HCT116 (cell line): ENCODE results near the gene LTBR. TPM values are rescaled to one million over a fixed set of nuclear protein-coding genes. Genes with fewer than 3 reads are reported as not detected.
A peak's percentile ranks its signal among the peaks of the same experiment; 100 is the strongest.

Experiments used
- ATAC-seq: fragments of 200-7000 bp; cut with Tn5 transposase; 2 replicates; pipeline ENCODE4 v1.9.1; 2020; ENCODE audit warnings: mild to moderate bottlenecking, moderate library complexity
- BruUV-seq: library from RNA; stranded (reverse); fragments of 400-500 nt; replicated peaks from 2 replicates; lab custom pipeline; 2021; lab: Mats Ljungman, UMichigan
- CTCF ChIA-PET: fragments of 300-600 bp; sonication (Branson Sonifier 250); formaldehyde crosslinking; loops from one replicate; lab custom pipeline; 2021; ENCODE audit warnings: antibody characterized with exemption; lab: Charles Lee
- POLR2A ChIA-PET: fragments of 300-600, 350-600 bp; sonication (Branson Sonifier 250); formaldehyde crosslinking; loops from one replicate; lab custom pipeline; 2021; ENCODE audit warnings: antibody characterized with exemption; lab: Charles Lee
- RAD21 ChIA-PET, 2 experiments: fragments of 300-600 bp; sonication (Branson Sonifier 250); formaldehyde crosslinking; loops; one replicate each; lab custom pipeline; 2023; ENCODE audit warnings: low total read pairs in 2 of 2; ENCODE audit not compliant: uncharacterized antibody in 2 of 2, unreplicated experiment in 2 of 2, low non-redundant PET in 1 of 2; lab: Charles Lee
- DNase-seq: peaks from one replicate; pipeline ENCODE4 v3.0.0-alpha.2; 2010; ENCODE audit warnings: low read depth, low spot score
- H2AFZ ChIP-seq: fragments of 200-600 bp; shearing (Covaris generic), sonication (generic); 2 replicates; pipeline ENCODE4 v1.6.1; 2017; ENCODE audit warnings: low read depth, mixed run types, mixed read lengths, antibody characterized with exemption, low read length; ENCODE audit not compliant: poor library complexity, severe bottlenecking
- H3K27ac ChIP-seq: 2 replicates; pipeline ENCODE4 v1.5.1; 2012; ENCODE audit warnings: low read depth, low read length
- H3K27me3 ChIP-seq: fragments of 200-600 bp; sonication (generic); 2 replicates; pipeline ENCODE4 v1.6.1; 2016; ENCODE audit warnings: mixed run types, low read length, mixed read lengths; ENCODE audit not compliant: insufficient read depth
- H3K36me3 ChIP-seq, 2 experiments: fragments of 200-500 bp in 1 of 2; fragments of 200-600 bp in 1 of 2; sonication (Bioruptor generic) in 1 of 2; sonication (generic) in 1 of 2; 2 replicates each; pipeline versions ENCODE4 v1.5.1 to v1.6.1; 2014 to 2016; ENCODE audit warnings: low read length in 2 of 2, inconsistent platforms in 1 of 2, mixed read lengths in 1 of 2, mixed run types in 1 of 2; ENCODE audit not compliant: insufficient read depth in 2 of 2, control insufficient read depth in 1 of 2
- H3K4me1 ChIP-seq, 2 experiments: fragments of 200-600 bp in 1 of 2; sonication (generic) in 1 of 2; 2 replicates each; pipeline versions ENCODE4 v1.5.1 to v1.6.1; 2012 to 2017; ENCODE audit warnings: low read length in 2 of 2, inconsistent platforms in 1 of 2, mild to moderate bottlenecking in 1 of 2, mixed read lengths in 1 of 2, mixed run types in 1 of 2, moderate library complexity in 1 of 2; ENCODE audit not compliant: insufficient read depth in 2 of 2, control insufficient read depth in 1 of 2
- H3K4me2 ChIP-seq: fragments of 200-600 bp; sonication (generic); 2 replicates; pipeline ENCODE4 v1.6.1; 2017; ENCODE audit warnings: mixed run types, low read length, mixed read lengths
- H3K4me3 ChIP-seq, 2 experiments: fragments of 200-600 bp in 1 of 2; sonication (generic) in 1 of 2; replicated peaks in 1 of 2; 2 replicates each; pipeline ENCODE4 v1.5.1; 2011 to 2016; ENCODE audit warnings: low read length in 2 of 2, control low read depth in 1 of 2, low read depth in 1 of 2, mild to moderate bottlenecking in 1 of 2, mixed read lengths in 1 of 2, mixed run types in 1 of 2
- H3K79me2 ChIP-seq: fragments of 200-600 bp; sonication (generic); 2 replicates; pipeline ENCODE4 v1.6.1; 2017; ENCODE audit warnings: mild to moderate bottlenecking, mixed run types, low read length, moderate library complexity, mixed read lengths; ENCODE audit not compliant: insufficient read depth
- H3K9ac ChIP-seq: fragments of 200-600 bp; sonication (generic); 2 replicates; pipeline ENCODE4 v1.6.1; 2016; ENCODE audit warnings: low read length, mixed read lengths
- H3K9me2 ChIP-seq: fragments of 200-600 bp; sonication (generic), shearing (Covaris generic); 2 replicates; pipeline ENCODE4 v1.6.1; 2017; ENCODE audit warnings: mixed run types, mild to moderate bottlenecking, moderate library complexity; ENCODE audit not compliant: insufficient read depth
- H3K9me3 ChIP-seq, 2 experiments: fragments of 200-500 bp in 1 of 2; fragments of 200-600 bp in 1 of 2; sonication (Bioruptor generic) in 1 of 2; sonication (generic) in 1 of 2; 2 replicates each; pipeline ENCODE4 v1.6.1; 2014 to 2017; ENCODE audit warnings: low read length in 2 of 2, mixed read lengths in 2 of 2, inconsistent platforms in 1 of 2, low read depth in 1 of 2, mild to moderate bottlenecking in 1 of 2, mixed run types in 1 of 2, moderate library complexity in 1 of 2; ENCODE audit not compliant: control insufficient read depth in 1 of 2, insufficient read depth in 1 of 2
- H4K20me1 ChIP-seq: fragments of 200-600 bp; sonication (generic), shearing (Covaris generic); 2 replicates; pipeline ENCODE4 v1.6.1; 2017; ENCODE audit warnings: mixed run types, mild to moderate bottlenecking, moderate library complexity; ENCODE audit not compliant: insufficient read depth
- CBX3 ChIP-seq: IDR thresholded peaks from 2 replicates; pipeline ENCODE4 v1.6.1; 2012; ENCODE audit warnings: low read depth
- EGR1 ChIP-seq: IDR thresholded peaks from 2 replicates; pipeline ENCODE4 v1.6.1; 2012; ENCODE audit warnings: low read depth
- ELF1 ChIP-seq: IDR thresholded peaks from 2 replicates; pipeline ENCODE4 v1.6.1; 2012; ENCODE audit warnings: low read depth, borderline replicate concordance
- EZH2 ChIP-seq: fragments of 200-600 bp; sonication (generic); IDR thresholded peaks from 2 replicates; pipeline ENCODE4 v1.6.1; 2017; ENCODE audit warnings: antibody characterized with exemption, mixed run types
- EZH2phosphoT487 ChIP-seq: fragments of 200-600 bp; IDR thresholded peaks from 2 replicates; pipeline ENCODE4 v1.6.1; 2018; ENCODE audit warnings: antibody characterized with exemption, borderline replicate concordance
- JUND ChIP-seq: IDR thresholded peaks from 2 replicates; pipeline ENCODE4 v1.6.1; 2012
- MAX ChIP-seq: IDR thresholded peaks from 2 replicates; pipeline ENCODE4 v1.6.1; 2012
- POLR2A ChIP-seq: IDR thresholded peaks from 2 replicates; pipeline ENCODE4 v1.7.0; 2011; ENCODE audit warnings: borderline replicate concordance; ENCODE audit not compliant: insufficient read depth, insufficient read length; ENCODE audit errors: extremely low read depth
- POLR2AphosphoS5 ChIP-seq: IDR thresholded peaks from 2 replicates; pipeline ENCODE4 v1.6.1; 2011; ENCODE audit warnings: mild to moderate bottlenecking, low read depth, low read length, moderate library complexity
- SP1 ChIP-seq: IDR thresholded peaks from 2 replicates; pipeline ENCODE4 v1.6.1; 2012; ENCODE audit warnings: low read depth
- YY1 ChIP-seq: IDR thresholded peaks from 2 replicates; pipeline ENCODE4 v1.6.1; 2011; ENCODE audit warnings: low read length, low read depth, moderate library complexity, mild to moderate bottlenecking; ENCODE audit not compliant: insufficient replicate concordance; ENCODE audit errors: extremely low read depth
- ZNF274 ChIP-seq: fragments of 200-500 bp; sonication (Bioruptor generic); IDR thresholded peaks from 2 replicates; pipeline ENCODE4 v1.6.1; 2014; ENCODE audit warnings: mild to moderate bottlenecking, low read depth, low read length, inconsistent platforms
- intact Hi-C: fragments of 100-400 bp; cut with micrococcal nuclease; formaldehyde crosslinking; loops from 2 replicates; pipeline ENCODE4 v1.10.0; 2022
- total RNA-seq: library from RNA; stranded (reverse); gene quantifications from one replicate; pipeline ENCODE4 v1.2.1, GENCODE V29; 2021; ENCODE audit not compliant: unreplicated experiment
- TF ChIP-seq, protein P1 (sequence below), 3 experiments: fragments of 200-600 bp in 1 of 3; sonication (generic) in 1 of 3; IDR thresholded peaks in 2 of 3; conservative IDR thresholded peaks in 1 of 3; 2 replicates each; pipeline ENCODE4 v1.5.1; 2012 to 2017; ENCODE audit warnings: low read depth in 2 of 3, low read length in 2 of 3, antibody characterized with exemption in 1 of 3, borderline replicate concordance in 1 of 3, control low read depth in 1 of 3, mild to moderate bottlenecking in 1 of 3, mixed read lengths in 1 of 3, mixed run types in 1 of 3, moderate library complexity in 1 of 3; ENCODE audit not compliant: insufficient read depth in 1 of 3

LTBR gene
- total RNA-seq, 1 experiment from 2014 or later, result 128 TPM

DNA sequence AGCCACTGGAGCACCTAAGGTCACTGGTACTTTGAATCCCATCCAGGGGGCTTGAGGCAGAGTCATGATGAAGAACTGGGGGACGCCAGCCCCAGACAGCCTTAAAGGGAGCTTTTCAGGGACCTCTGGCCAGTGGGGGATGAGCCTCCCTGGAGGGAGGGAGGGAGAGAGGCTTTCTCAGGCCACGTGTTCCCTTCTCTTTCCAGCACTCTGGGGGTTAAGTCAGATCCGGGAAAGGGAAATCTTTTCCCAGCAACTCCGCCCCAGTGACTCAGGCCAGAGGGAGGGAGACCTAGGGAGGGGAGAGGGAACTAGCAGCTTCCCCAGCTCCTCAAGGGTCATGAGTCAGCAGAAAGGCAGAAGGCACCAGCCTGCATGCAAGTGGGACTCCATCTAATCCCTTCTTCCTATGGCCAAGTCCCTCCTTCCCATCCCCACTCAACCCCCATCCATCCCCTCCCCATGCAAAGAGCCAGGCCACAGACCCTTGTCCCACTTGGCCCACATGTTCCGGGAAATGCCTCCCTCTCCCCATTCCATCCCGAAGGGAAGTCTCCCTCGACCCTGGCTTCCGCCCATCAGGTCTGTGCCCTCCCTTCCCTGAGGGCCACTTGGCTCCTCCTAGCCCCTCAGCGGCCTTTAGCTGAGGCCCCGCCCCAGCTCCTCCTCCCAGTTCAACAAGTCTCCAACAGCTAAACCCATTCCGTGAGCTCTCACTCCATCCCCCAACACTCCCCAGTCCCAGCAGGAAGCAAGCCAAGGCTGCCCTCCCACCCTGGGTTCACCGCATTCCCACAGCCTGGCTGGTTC, 47.7 kb upstream of the LTBR start:
- intact Hi-C loops, result loop anchor here (1.0 to 10.0 kb wide), 5 partner anchors 35 to 199 kb away; partner anchors contain the start of genes GAPDH and LTBR
- ChIA-PET CTCF (interaction anchor here (0.5 to 2.1 kb wide), 11 partner anchors 9 to 269 kb away, joined by 3 to 15 read pairs (median 4); partner anchors contain the start of gene SCNN1A), POLR2A (interaction anchor here (0.7 to 2.9 kb wide), 23 partner anchors 9 to 277 kb away, joined by 3 to 34 read pairs (median 4); partner anchors contain the start of genes GAPDH, LTBR, SCNN1A and VAMP1), RAD21 (interaction anchor here (0.6 to 1.6 kb wide), 6 partner anchors 9 to 129 kb away, joined by 3 to 7 read pairs (median 4); partner anchors contain the start of gene LTBR (in 1 of the 2))
- BruUV-seq, result no TSS peak
- Histone ChIP-seq H3K9me3 (no peaks in the 10 kb centered on the region), H4K20me1 (no peaks in the 10 kb centered on the region), H3K79me2 (peaks cover 90% of the 10 kb centered on the region), H3K9me2 (no peaks in the 10 kb centered on the region), H2AFZ (no peak overlapping the region), H3K27ac (peak overlapping the region; percentile 99), H3K4me2 (peak overlapping the region; percentile 97), H3K4me1 (peaks cover 55 to 79% of the 10 kb centered on the region in 2 experiments), H3K9ac (peak overlapping the region; percentile 90), H3K27me3 (no peaks in the 10 kb centered on the region), H3K4me3 (peak overlapping the region; percentile 58 to 64), H3K36me3 (peaks cover 24 to 34% of the 10 kb centered on the region in 2 experiments)
- DNase-seq (peak; percentile 96), ATAC-seq (peak; percentile 87)
- TF ChIP-seq ZNF274, result no peak
- no peak for TF ChIP-seq EGR1
- TF ChIP-seq POLR2AphosphoS5, result peak; percentile 76
- TF ChIP-seq MAX, result no peak
- no peak for TF ChIP-seq EZH2
- TF ChIP-seq JUND, result no peak
- peak; percentile 68 for TF ChIP-seq POLR2A
- TF ChIP-seq, protein P1, sequence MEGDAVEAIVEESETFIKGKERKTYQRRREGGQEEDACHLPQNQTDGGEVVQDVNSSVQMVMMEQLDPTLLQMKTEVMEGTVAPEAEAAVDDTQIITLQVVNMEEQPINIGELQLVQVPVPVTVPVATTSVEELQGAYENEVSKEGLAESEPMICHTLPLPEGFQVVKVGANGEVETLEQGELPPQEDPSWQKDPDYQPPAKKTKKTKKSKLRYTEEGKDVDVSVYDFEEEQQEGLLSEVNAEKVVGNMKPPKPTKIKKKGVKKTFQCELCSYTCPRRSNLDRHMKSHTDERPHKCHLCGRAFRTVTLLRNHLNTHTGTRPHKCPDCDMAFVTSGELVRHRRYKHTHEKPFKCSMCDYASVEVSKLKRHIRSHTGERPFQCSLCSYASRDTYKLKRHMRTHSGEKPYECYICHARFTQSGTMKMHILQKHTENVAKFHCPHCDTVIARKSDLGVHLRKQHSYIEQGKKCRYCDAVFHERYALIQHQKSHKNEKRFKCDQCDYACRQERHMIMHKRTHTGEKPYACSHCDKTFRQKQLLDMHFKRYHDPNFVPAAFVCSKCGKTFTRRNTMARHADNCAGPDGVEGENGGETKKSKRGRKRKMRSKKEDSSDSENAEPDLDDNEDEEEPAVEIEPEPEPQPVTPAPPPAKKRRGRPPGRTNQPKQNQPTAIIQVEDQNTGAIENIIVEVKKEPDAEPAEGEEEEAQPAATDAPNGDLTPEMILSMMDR (IDR thresholded peaks at IDR 0.05 in 2 of 3, conservative IDR thresholded peaks at IDR 0.05 in 1 of 3; ENCODE audit: borderline replicate concordance in 1 of 3, insufficient read depth in 1 of 3, low read depth in 2 of 3, low read length in 2 of 3), result no peak
- TF ChIP-seq EZH2phosphoT487, result no peak
- TF ChIP-seq CBX3, result no peak
- TF ChIP-seq ELF1, result no peak
- TF ChIP-seq YY1, result peak; percentile 36
- TF ChIP-seq SP1, result no peak
